B cell (primary cell): ENCODE results near the gene ZNF423. TPM values are rescaled to one million over a fixed set of nuclear protein-coding genes. Genes with fewer than 3 reads are reported as not detected.

ENCODE experiments used
- ATAC-seq: fragments of 200-7000 bp; cut with Tn5 transposase; one replicate; pipeline ENCODE4 v1.10.0; 2021; ENCODE audit warnings: low read depth, mild to moderate bottlenecking, moderate number of reproducible peaks, moderate library complexity
- CTCF ChIA-PET: fragments of 350-600 bp; sonication (Branson Sonifier 250); formaldehyde crosslinking; loops from one replicate; lab custom pipeline; 2021; ENCODE audit warnings: antibody characterized with exemption, inconsistent platforms; lab: Charles Lee
- POLR2A ChIA-PET: fragments of 350-600 bp; sonication (Branson Sonifier 250); formaldehyde crosslinking; loops from one replicate; lab custom pipeline; 2021; ENCODE audit warnings: antibody characterized with exemption; lab: Charles Lee
- DNase-seq: peaks from one replicate; pipeline ENCODE4 v3.0.0; 2013
- H2AFZ ChIP-seq: 2 replicates; pipeline ENCODE4 v1.6.1; 2012; ENCODE audit warnings: mild to moderate bottlenecking, low read depth, low read length; ENCODE audit not compliant: insufficient read depth, poor library complexity, severe bottlenecking
- H3K27ac ChIP-seq, 2 donors: 1 replicate in 1 of 2; 2 replicates in 1 of 2; pipeline ENCODE4 v1.5.1; 2012 to 2013; ENCODE audit warnings: low read length in 2 of 2, mild to moderate bottlenecking in 2 of 2, moderate library complexity in 1 of 2
- H3K27me3 ChIP-seq, 4 experiments: fragments of 200-600 bp in 1 of 4; sonication (generic) in 1 of 4; replicated peaks in 1 of 4; 1 replicate in 2 of 4; 2 replicates in 2 of 4; pipeline versions ENCODE4 v1.6.1 to v1.7.0; 2013 to 2016; ENCODE audit warnings: low read length in 3 of 4, mild to moderate bottlenecking in 2 of 4, mixed read lengths in 1 of 4, moderate library complexity in 1 of 4; ENCODE audit not compliant: insufficient read depth in 4 of 4, control insufficient read depth in 3 of 4; ENCODE audit errors: control extremely low read depth in 1 of 4
- H3K36me3 ChIP-seq, 2 experiments: replicated peaks in 1 of 2; 1 replicate in 1 of 2; 2 replicates in 1 of 2; pipeline versions ENCODE4 v1.6.1 to v1.7.1; 2013; ENCODE audit warnings: low read length in 1 of 2; ENCODE audit not compliant: insufficient read depth in 2 of 2, control insufficient read depth in 1 of 2; ENCODE audit errors: control extremely low read depth in 1 of 2, extremely low read depth in 1 of 2
- H3K4me1 ChIP-seq, 2 donors: fragments of 200-600 bp in 1 of 2; sonication (generic) in 1 of 2; 1 replicate in 1 of 2; 2 replicates in 1 of 2; pipeline versions ENCODE4 v1.5.1 to v1.6.1; 2013 to 2017; ENCODE audit warnings: low read length in 2 of 2; ENCODE audit not compliant: control insufficient read depth in 2 of 2, insufficient read depth in 2 of 2
- H3K4me2 ChIP-seq: replicated peaks from 2 replicates; pipeline ENCODE3; 2012; ENCODE audit warnings: mild to moderate bottlenecking, low read depth, low read length; ENCODE audit not compliant: poor library complexity, severe bottlenecking
- H3K4me3 ChIP-seq, 5 experiments: fragments of 200-600 bp in 1 of 5; sonication (generic) in 1 of 5; 1 replicate in 3 of 5; 2 replicates in 2 of 5; pipeline versions ENCODE4 v1.5.1 to v1.7.0; 2011 to 2016; ENCODE audit warnings: low read length in 4 of 5, mild to moderate bottlenecking in 4 of 5, low read depth in 2 of 5, control low read depth in 1 of 5, moderate library complexity in 1 of 5; ENCODE audit not compliant: insufficient read depth in 1 of 5; ENCODE audit errors: control extremely low read depth in 1 of 5, extremely low read depth in 1 of 5
- H3K79me2 ChIP-seq: fragments of 200-600 bp; sonication (generic); one replicate; pipeline ENCODE4 v1.6.0; 2016; ENCODE audit warnings: low read length; ENCODE audit not compliant: control insufficient read depth, insufficient read depth
- H3K9ac ChIP-seq: fragments of 200-600 bp; sonication (generic); 2 replicates; pipeline ENCODE4 v1.6.1; 2017; ENCODE audit warnings: mild to moderate bottlenecking, low read length, moderate library complexity
- H3K9me3 ChIP-seq, 3 donors: one replicate each; pipeline versions ENCODE4 v1.6.1 to v1.7.1; 2013; ENCODE audit warnings: low read length in 2 of 3; ENCODE audit not compliant: control insufficient read depth in 2 of 3, insufficient read depth in 1 of 3; ENCODE audit errors: control extremely low read depth in 1 of 3
- H4K20me1 ChIP-seq: 2 replicates; pipeline ENCODE4 v1.6.0; 2012; ENCODE audit warnings: mild to moderate bottlenecking, low read length; ENCODE audit not compliant: insufficient read depth, control insufficient read depth, poor library complexity, severe bottlenecking
- H3K27ac Mint-ChIP-seq: one replicate; pipeline ENCODE4 v1.8.0; 2021; ENCODE audit warnings: mixed read lengths
- H3K27me3 Mint-ChIP-seq: one replicate; pipeline ENCODE4 v1.8.0; 2021; ENCODE audit warnings: mixed read lengths
- H3K4me1 Mint-ChIP-seq: one replicate; pipeline ENCODE4 v1.8.0; 2021; ENCODE audit warnings: mixed read lengths
- H3K4me3 Mint-ChIP-seq: one replicate; pipeline ENCODE4 v1.8.0; 2021; ENCODE audit warnings: mixed read lengths
- H3K9me3 Mint-ChIP-seq: one replicate; pipeline ENCODE4 v1.8.0; 2022; ENCODE audit warnings: mixed read lengths; ENCODE audit not compliant: insufficient read depth
- CTCF ChIP-seq: fragments of 200-600 bp; IDR thresholded peaks from one replicate; pipeline ENCODE4 v1.8.0; 2022; ENCODE audit warnings: antibody characterized with exemption, mild to moderate bottlenecking
- EZH2 ChIP-seq: IDR thresholded peaks from 2 replicates; pipeline ENCODE4 v1.6.1; 2012; ENCODE audit warnings: borderline replicate concordance, low read depth, mild to moderate bottlenecking, moderate library complexity, low read length; ENCODE audit not compliant: insufficient read depth, poor library complexity, severe bottlenecking
- WGBS: methylation state at CpG from one replicate; pipeline ENCODE4 v1.1.5; 2013; ENCODE audit warnings: missing lambda C conversion rate; ENCODE audit not compliant: insufficient coverage; 5-methylcytosine and 5-hydroxymethylcytosine counted together
- intact Hi-C: fragments of 100-400 bp; cut with micrococcal nuclease; formaldehyde crosslinking; loops from one replicate; pipeline ENCODE4 v1.10.0; 2022
- polyA plus RNA-seq: library from polyadenylated mRNA; depleted of rRNA; stranded (reverse); fragments of >200 nt; gene quantifications from 2 replicates; pipeline ENCODE4 v1.2.3, GENCODE V29; 2012
- total RNA-seq, 2 donors: library from RNA; stranded (reverse); fragments of 120-200 nt in 1 of 2; gene quantifications; 1 replicate in 1 of 2; 2 replicates in 1 of 2; pipeline versions ENCODE4 v1.2.3 to v1.2.4, GENCODE V29; 2013 to 2022

Gene ZNF423
- total and polyA plus RNA-seq, 2 donors (not counting 1 experiment from before 2014, with no cell fraction given) = not detected

DNA sequence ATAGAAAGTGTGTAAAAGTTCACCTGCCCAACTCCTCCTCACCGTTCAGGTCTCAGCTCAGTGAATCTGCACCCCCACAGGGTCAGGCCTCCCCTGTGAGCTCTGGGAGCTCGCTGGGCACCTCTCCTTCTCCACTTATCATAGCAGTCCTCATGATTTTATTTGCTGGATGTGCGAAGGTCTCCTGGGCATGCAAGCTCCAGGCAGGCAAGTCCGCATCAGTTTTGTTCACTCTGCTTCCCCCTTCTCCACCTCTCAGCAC, 112.8 kb downstream of the ZNF423 start:
- intact Hi-C loops = no loop called here

More for the DNA sequence above, 112.8 kb downstream of the ZNF423 start:
- 83% methylated on average over 2 of the region's 4 CpGs for WGBS
- Histone ChIP-seq H3K4me1 (no peaks in the 10 kb centered on the region), H3K27me3 (no peaks in the 10 kb centered on the region), H3K9ac (no peak overlapping the region), H4K20me1 (no peaks in the 10 kb centered on the region), H3K9me3 (no peaks in the 10 kb centered on the region), H3K4me2 (no peak overlapping the region), H3K4me3 (no peak overlapping the region), H3K36me3 (no peaks in the 10 kb centered on the region), H3K79me2 (no peaks in the 10 kb centered on the region), H2AFZ (no peak overlapping the region), H3K27ac (no peak overlapping the region)
- ATAC-seq (no peak), DNase-seq (no peak)
- ChIA-PET POLR2A (no interaction called here), CTCF (no interaction called here)
- Mint-ChIP-seq H3K27ac (no peak overlapping the region), H3K27me3 (no peaks in the 10 kb centered on the region), H3K4me1 (no peaks in the 10 kb centered on the region), H3K4me3 (no peak overlapping the region), H3K9me3 (no peaks in the 10 kb centered on the region)
- TF ChIP-seq EZH2 (no peak), CTCF (no peak)
